ENCODE results near the gene GFOD1.

The GFOD1 gene

DNA sequence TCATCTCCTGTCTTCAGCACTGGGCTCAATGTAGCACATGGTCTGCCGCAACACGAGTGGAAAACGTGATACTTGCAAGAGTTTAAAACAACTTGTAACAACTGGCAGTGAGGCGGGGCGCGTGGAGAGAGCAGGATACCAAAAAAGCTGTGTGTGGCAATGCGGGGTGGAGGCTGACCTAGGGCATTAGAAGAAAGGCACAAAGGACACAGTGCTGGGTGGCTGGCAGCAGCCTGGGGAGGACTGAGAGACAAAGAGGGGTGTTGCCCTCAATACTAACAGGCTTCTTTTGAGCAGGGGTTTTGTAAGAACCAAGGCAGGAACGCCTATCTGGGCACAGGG is 1.5 kb upstream of the GFOD1 start:
- no peak for DNase-seq (ENCODE audit: low read depth in 1 of 2, low spot score in 1 of 2)
- in situ Hi-C loops (cut with HindIII; ENCODE audit: low pct_unique_long_range_greater_than_20kb, low sequenced_read_pairs): no loop called here
- no peak for TF ChIP-seq JUND (IDR thresholded peaks at IDR 0.05; ENCODE audit: low read depth)

- peak; percentile 29 to 44 for DNase-seq (ENCODE audit: low read depth in 1 of 2, low spot score in 1 of 2)
- in situ Hi-C loops (cut with HindIII; ENCODE audit: low pct_unique_long_range_greater_than_20kb, low sequenced_read_pairs): no loop called here
- no peak for TF ChIP-seq JUND (IDR thresholded peaks at IDR 0.05; ENCODE audit: low read depth)
Observed at GRCh38 chr6:13488015-13488895, 855 bp upstream of the GFOD1 start.

DNA sequence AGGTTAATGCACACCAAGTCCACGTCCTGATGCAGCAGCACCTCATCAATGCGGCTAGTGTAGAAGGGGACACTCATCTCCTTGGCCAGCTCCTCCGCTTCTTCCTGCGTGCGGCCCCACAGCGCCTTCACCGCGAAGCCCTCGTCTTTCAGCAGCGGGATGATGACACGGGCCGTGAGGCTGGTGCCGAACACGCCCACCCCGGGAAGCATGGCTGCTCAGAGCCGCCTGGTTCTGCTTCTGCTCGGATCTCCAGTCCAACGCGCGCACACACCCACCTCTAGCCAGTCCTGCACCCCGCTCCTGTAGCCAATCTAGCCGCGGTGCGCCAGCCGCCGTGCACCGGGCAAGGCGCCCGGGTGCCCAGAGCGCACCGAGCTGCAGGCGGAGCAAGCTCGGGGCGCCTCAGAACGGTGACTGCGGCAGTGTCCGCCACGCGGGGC is 700 bp downstream of the GFOD1 start:
- no peak for TF ChIP-seq JUND (IDR thresholded peaks at IDR 0.05; ENCODE audit: low read depth)
- DNase-seq (ENCODE audit: low read depth in 1 of 2, low spot score in 1 of 2): peak; percentile 53 to 59

GRCh38 chr6:13485923-13486562 is 1.4 kb downstream of the GFOD1 start:
- in situ Hi-C loops (cut with HindIII; ENCODE audit: low pct_unique_long_range_greater_than_20kb, low sequenced_read_pairs): no loop called here
- peak; percentile 54 to 56 for DNase-seq (ENCODE audit: low read depth in 1 of 2, low spot score in 1 of 2)
- no peak for TF ChIP-seq JUND (IDR thresholded peaks at IDR 0.05; ENCODE audit: low read depth)

More for the DNA sequence above, 700 bp downstream of the GFOD1 start:
- in situ Hi-C loops (cut with HindIII; ENCODE audit: low pct_unique_long_range_greater_than_20kb, low sequenced_read_pairs): no loop called here

DNA sequence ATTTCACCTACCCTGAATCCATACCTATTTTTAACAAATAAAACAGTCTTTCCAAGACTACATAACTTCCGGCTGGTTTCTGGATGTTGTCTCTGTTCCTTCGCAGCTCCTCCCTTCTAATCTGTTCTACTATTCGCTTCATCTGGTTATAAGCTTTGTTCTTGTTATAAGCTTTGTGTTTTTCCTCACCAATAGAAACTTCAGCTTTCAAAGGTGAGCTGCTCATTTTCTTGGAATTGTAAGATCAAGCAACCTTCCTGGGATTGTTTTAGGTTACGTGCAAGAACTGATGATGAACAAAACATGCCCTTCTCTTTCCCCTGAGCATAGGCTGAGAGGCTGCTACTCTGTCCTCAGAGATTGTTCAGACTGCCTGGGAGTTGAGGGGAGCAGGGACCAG is 2.1 kb downstream of the GFOD1 start:
- DNase-seq (ENCODE audit: low read depth in 1 of 2, low spot score in 1 of 2): no peak
- TF ChIP-seq JUND (IDR thresholded peaks at IDR 0.05; ENCODE audit: low read depth): no peak
- in situ Hi-C loops (cut with HindIII; ENCODE audit: low pct_unique_long_range_greater_than_20kb, low sequenced_read_pairs): no loop called here

- DNase-seq (ENCODE audit: low read depth in 1 of 2, low spot score in 1 of 2): no peak
- no peak for TF ChIP-seq JUND (IDR thresholded peaks at IDR 0.05; ENCODE audit: low read depth)
- in situ Hi-C loops (cut with HindIII; ENCODE audit: low pct_unique_long_range_greater_than_20kb, low sequenced_read_pairs): no loop called here
Observed at GRCh38 chr6:13484827-13485226, 2.6 kb downstream of the GFOD1 start.

GRCh38 chr6:13484138-13484708 is 3.2 kb downstream of the GFOD1 start:
- TF ChIP-seq JUND (IDR thresholded peaks at IDR 0.05; ENCODE audit: low read depth): no peak
- in situ Hi-C loops (cut with HindIII; ENCODE audit: low pct_unique_long_range_greater_than_20kb, low sequenced_read_pairs): no loop called here

GRCh38 chr6:13480631-13481501 is 6.5 kb downstream of the GFOD1 start:
- TF ChIP-seq JUND (IDR thresholded peaks at IDR 0.05; ENCODE audit: low read depth): no peak
- in situ Hi-C loops (cut with HindIII; ENCODE audit: low pct_unique_long_range_greater_than_20kb, low sequenced_read_pairs): no loop called here
- no peak for DNase-seq (ENCODE audit: low read depth in 1 of 2, low spot score in 1 of 2)

More at GRCh38 chr6:13484138-13484708, 3.2 kb downstream of the GFOD1 start:
- DNase-seq (ENCODE audit: low read depth in 1 of 2, low spot score in 1 of 2): no peak

DNA sequence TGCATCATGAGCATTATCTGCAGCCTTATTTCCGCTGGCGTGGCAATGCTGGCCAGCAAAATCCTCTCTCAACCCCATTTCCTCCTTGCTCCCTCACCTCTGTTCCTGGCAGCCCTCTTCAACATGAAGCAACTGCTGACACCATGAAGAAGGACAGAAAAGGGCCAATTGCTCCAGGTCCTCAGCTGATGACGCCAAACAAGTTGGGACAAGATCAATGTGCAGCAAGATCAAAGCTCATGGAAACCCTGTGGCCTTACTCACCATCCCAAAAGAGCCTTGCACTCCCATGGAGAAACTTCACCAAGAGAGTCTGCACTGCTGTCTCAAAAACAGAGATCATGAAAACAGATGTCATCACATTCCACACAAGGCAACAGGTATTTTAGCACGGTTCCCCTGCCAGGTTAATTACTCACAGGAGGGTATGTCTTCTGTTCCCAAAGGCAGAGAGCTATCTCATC is 7.4 kb downstream of the GFOD1 start:
- in situ Hi-C loops (cut with HindIII; ENCODE audit: low pct_unique_long_range_greater_than_20kb, low sequenced_read_pairs): no loop called here
- no peak for DNase-seq (ENCODE audit: low read depth in 1 of 2, low spot score in 1 of 2)
- no peak for TF ChIP-seq JUND (IDR thresholded peaks at IDR 0.05; ENCODE audit: low read depth)

DNA sequence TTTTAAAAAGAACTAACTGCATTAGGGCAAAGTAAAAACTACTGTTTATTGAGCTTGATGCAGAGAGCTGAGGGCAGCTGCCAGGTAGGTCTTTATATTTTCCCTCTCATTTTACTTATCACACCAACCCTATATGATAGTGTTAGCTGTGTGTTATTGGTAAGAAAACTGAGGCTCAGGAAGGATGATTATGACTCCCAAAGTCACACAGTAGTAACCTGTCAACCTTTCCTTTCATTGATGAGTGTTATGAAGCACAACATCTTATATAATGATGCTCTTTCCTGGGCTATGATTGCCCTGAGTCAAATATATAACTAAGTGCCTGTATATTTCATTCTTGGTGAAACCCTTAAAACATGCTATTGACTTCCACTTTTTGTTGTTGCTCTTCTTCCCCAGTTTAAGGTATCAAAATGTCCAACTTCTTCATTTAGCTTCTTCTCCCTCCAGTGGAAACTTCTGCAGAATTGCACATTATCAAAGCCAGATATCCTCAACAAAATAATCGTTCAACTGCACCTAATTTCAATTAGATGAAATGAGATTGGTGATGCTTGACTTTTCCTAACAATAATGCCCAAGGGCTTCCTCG is 8.1 kb downstream of the GFOD1 start:
- no peak for DNase-seq (ENCODE audit: low read depth in 1 of 2, low spot score in 1 of 2)
- in situ Hi-C loops (cut with HindIII; ENCODE audit: low pct_unique_long_range_greater_than_20kb, low sequenced_read_pairs): no loop called here
- no peak for TF ChIP-seq JUND (IDR thresholded peaks at IDR 0.05; ENCODE audit: low read depth)

DNA sequence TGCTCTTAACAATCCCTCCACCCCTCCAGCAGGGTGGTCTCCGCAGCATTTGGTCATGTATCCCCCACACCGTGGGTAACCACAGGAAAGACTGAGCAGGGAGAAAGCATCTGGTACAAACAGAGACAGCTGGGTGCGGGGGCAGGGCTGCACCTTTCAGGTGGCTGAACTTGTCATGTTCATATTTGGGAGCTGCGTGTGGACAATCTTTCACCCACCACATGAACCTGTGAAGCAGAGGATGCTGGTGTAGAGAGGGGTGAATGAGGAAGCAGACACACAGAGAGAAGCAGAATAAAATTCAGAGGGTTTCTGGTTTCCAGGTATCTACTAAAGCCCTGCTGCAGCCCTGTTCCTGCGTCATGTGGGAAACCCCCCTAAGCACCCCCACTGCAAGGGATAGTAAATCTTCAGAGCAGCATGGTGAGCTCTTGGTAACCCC is 8.9 kb downstream of the GFOD1 start:
- DNase-seq (ENCODE audit: low read depth in 1 of 2, low spot score in 1 of 2): no peak
- TF ChIP-seq JUND (IDR thresholded peaks at IDR 0.05; ENCODE audit: low read depth): no peak
- in situ Hi-C loops (cut with HindIII; ENCODE audit: low pct_unique_long_range_greater_than_20kb, low sequenced_read_pairs): no loop called here

- in situ Hi-C loops (cut with HindIII; ENCODE audit: low pct_unique_long_range_greater_than_20kb, low sequenced_read_pairs): no loop called here
- no peak for DNase-seq (ENCODE audit: low read depth in 1 of 2, low spot score in 1 of 2)
- TF ChIP-seq JUND (IDR thresholded peaks at IDR 0.05; ENCODE audit: low read depth): no peak
Observed at GRCh38 chr6:13474787-13475186, 12.6 kb downstream of the GFOD1 start.
